Activated CD8-positive, alpha-beta memory T cell treated with anti-CD3 and anti-CD28 coated beads for 24 hours (primary cell): ENCODE measurements around the gene DAB2IP.

ENCODE experiments used
- DNase-seq: peaks from one replicate; pipeline ENCODE4 v3.0.0-alpha.2; 2020

The DAB2IP gene

GRCh38 chr9:121707477-121708424, 56.3 kb downstream of the DAB2IP start:
- DNase-seq: no peak

GRCh38 chr9:121708768-121709488, 57.5 kb downstream of the DAB2IP start:
- DNase-seq: no peak

- DNase-seq: no peak
These were observed 58.4 kb downstream of the DAB2IP start for GRCh38 chr9:121709798-121710197.

GRCh38 chr9:121711281-121711680, 59.8 kb downstream of the DAB2IP start:
- DNase-seq: no peak

GRCh38 chr9:121711797-121712196, 60.4 kb downstream of the DAB2IP start:
- DNase-seq: no peak

- DNase-seq: no peak
These were observed 62.1 kb downstream of the DAB2IP start for GRCh38 chr9:121713400-121714070.

GRCh38 chr9:121714075-121714705, 62.8 kb downstream of the DAB2IP start:
- no peak for DNase-seq

- DNase-seq: no peak
These were observed 63.4 kb downstream of the DAB2IP start for GRCh38 chr9:121714873-121715272.

GRCh38 chr9:121717141-121717991, 65.9 kb downstream of the DAB2IP start:
- DNase-seq: no peak

GRCh38 chr9:121718084-121718483, 66.7 kb downstream of the DAB2IP start:
- no peak for DNase-seq

- no peak for DNase-seq
These were observed 67.1 kb downstream of the DAB2IP start for GRCh38 chr9:121718501-121718900.

- DNase-seq: no peak
These were observed 69.0 kb downstream of the DAB2IP start for GRCh38 chr9:121720311-121721057.

- DNase-seq: no peak
These were observed 69.6 kb downstream of the DAB2IP start for GRCh38 chr9:121721058-121721350.

- DNase-seq: no peak
These were observed 70.3 kb downstream of the DAB2IP start for GRCh38 chr9:121721770-121722169.

- no peak for DNase-seq
These were observed 73.8 kb downstream of the DAB2IP start for GRCh38 chr9:121725008-121725775.

GRCh38 chr9:121727295-121728020, 76.0 kb downstream of the DAB2IP start:
- no peak for DNase-seq

- DNase-seq: no peak
These were observed 77.5 kb downstream of the DAB2IP start for GRCh38 chr9:121728916-121729315.

GRCh38 chr9:121729769-121730562, 78.5 kb downstream of the DAB2IP start:
- DNase-seq: no peak

- no peak for DNase-seq
These were observed 79.7 kb downstream of the DAB2IP start for GRCh38 chr9:121731090-121731489.
